Esophagus (tissue), 2 donors: ENCODE results near the gene ZNF552. TPM values are rescaled to one million over a fixed set of nuclear protein-coding genes. Genes with fewer than 3 reads are reported as not detected.
"Not testable (repeated sequence)": the region's sequence is repeated elsewhere in the genome, so short reads cannot be mapped to it uniquely, and the experiment has no call there.

ENCODE experiments used
- H3K27ac ChIP-seq, 2 donors: one replicate each; pipeline ENCODE4 v1.5.1; 2013; ENCODE audit warnings: low read depth in 2 of 2, mild to moderate bottlenecking in 2 of 2, inconsistent platforms in 1 of 2, low read length in 1 of 2, moderate library complexity in 1 of 2
- H3K27me3 ChIP-seq, 2 donors: one replicate each; pipeline ENCODE4 v1.6.1; 2013; ENCODE audit warnings: low read length in 2 of 2, control low read depth in 1 of 2, mild to moderate bottlenecking in 1 of 2; ENCODE audit not compliant: insufficient read depth in 2 of 2, control insufficient read depth in 1 of 2
- H3K36me3 ChIP-seq, 2 donors: one replicate each; pipeline ENCODE4 v1.6.1; 2013; ENCODE audit warnings: low read length in 1 of 2; ENCODE audit not compliant: control insufficient read depth in 2 of 2, insufficient read depth in 2 of 2
- H3K4me1 ChIP-seq, 2 donors: one replicate each; pipeline ENCODE4 v1.6.1; 2013; ENCODE audit warnings: low read length in 1 of 2; ENCODE audit not compliant: control insufficient read depth in 2 of 2, insufficient read depth in 2 of 2
- H3K4me3 ChIP-seq, 2 donors: one replicate each; pipeline ENCODE4 v1.5.1; 2013; ENCODE audit warnings: low read length in 2 of 2, mild to moderate bottlenecking in 2 of 2, low read depth in 1 of 2, moderate library complexity in 1 of 2
- H3K9me3 ChIP-seq, 2 donors: one replicate each; pipeline ENCODE4 v1.6.1; 2013; ENCODE audit warnings: mild to moderate bottlenecking in 2 of 2, low read depth in 1 of 2, low read length in 1 of 2, moderate library complexity in 1 of 2; ENCODE audit not compliant: control insufficient read depth in 2 of 2, insufficient read depth in 1 of 2
- WGBS, 2 donors: extraction: QIAGEN DNeasy Blood & Tissue Kit; methylation state at CpG; one replicate each; pipeline ENCODE4 v1.1.7; 2013; 5-methylcytosine and 5-hydroxymethylcytosine counted together
- polyA plus RNA-seq, 2 donors: library from polyadenylated mRNA; stranded (reverse); fragments of 200-250 nt; gene quantifications; one replicate each; pipeline ENCODE4 v1.2.3, GENCODE V29; 2013
- donor health status: healthy with polysubstance abuse.
- donor health status: Bipolar disorder and iron deficiency.

ZNF552 gene
- polyA plus RNA-seq = 1 to 10 TPM; 4.6 to 5.7 TPM

GRCh38 chr19:57814505-57815246, at the start of gene ZNF552:
ZNF552 (minus strand) TSS chr19:57814913; CDS start chr19:57814743, 170 bp downstream.
- no peaks in the 10 kb centered on the region for H3K9me3 ChIP-seq
- no peaks in the 10 kb centered on the region for H3K27me3 ChIP-seq
- 1% methylated on average over 50 of the region's 50 CpGs for WGBS, 2 donors
- H3K27ac ChIP-seq = peak within 1 kb of the TSS; percentile 84 to 96
- H3K4me1 ChIP-seq = peaks cover 2 to 7% of the 10 kb centered on the region in 2 donors
- H3K36me3 ChIP-seq = peaks cover 2 to 4% of the 10 kb centered on the region in 2 donors
- peak within 1 kb of the TSS; percentile 91 for H3K4me3 ChIP-seq

GRCh38 chr19:57862351-57862750, 47.6 kb upstream of the ZNF552 start:
- peaks cover 4 to 38% of the 10 kb centered on the region in 2 donors for H3K9me3 ChIP-seq
- H3K4me3 ChIP-seq, H3K4me1 ChIP-seq, H3K27ac ChIP-seq, H3K27me3 ChIP-seq: not testable (repeated sequence)
- peaks cover 0 to 30% of the 10 kb centered on the region in 2 donors for H3K36me3 ChIP-seq
- WGBS, 2 donors = 97% methylated on average over 3 of the region's 3 CpGs

DNA sequence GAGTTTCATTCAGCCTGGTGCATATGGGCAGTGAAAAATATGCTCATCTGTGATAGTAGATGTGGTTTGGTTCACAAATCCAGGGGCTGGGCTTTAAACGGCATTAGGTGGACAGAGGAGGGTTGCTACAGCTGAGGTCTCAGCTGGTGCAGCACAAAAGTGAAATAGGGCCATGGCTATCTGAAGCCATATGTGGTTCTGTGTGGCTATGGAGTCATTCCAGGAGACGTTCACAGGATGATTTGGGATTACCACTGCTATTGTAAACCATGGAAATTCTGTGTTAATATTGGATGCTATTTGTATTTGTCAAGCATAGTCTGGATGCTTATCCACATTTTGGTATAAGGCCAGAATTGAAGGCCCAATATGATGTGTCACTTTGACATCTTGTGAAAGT, 39.4 kb upstream of the ZNF552 start:
- H3K9me3 ChIP-seq, H3K27me3 ChIP-seq, H3K4me3 ChIP-seq, H3K4me1 ChIP-seq, H3K27ac ChIP-seq: not testable (repeated sequence)
- peaks cover 4 to 24% of the 10 kb centered on the region in 2 donors for H3K36me3 ChIP-seq
- WGBS, 2 donors = 74 to 77% methylated on average over 2 of the region's 2 CpGs

DNA sequence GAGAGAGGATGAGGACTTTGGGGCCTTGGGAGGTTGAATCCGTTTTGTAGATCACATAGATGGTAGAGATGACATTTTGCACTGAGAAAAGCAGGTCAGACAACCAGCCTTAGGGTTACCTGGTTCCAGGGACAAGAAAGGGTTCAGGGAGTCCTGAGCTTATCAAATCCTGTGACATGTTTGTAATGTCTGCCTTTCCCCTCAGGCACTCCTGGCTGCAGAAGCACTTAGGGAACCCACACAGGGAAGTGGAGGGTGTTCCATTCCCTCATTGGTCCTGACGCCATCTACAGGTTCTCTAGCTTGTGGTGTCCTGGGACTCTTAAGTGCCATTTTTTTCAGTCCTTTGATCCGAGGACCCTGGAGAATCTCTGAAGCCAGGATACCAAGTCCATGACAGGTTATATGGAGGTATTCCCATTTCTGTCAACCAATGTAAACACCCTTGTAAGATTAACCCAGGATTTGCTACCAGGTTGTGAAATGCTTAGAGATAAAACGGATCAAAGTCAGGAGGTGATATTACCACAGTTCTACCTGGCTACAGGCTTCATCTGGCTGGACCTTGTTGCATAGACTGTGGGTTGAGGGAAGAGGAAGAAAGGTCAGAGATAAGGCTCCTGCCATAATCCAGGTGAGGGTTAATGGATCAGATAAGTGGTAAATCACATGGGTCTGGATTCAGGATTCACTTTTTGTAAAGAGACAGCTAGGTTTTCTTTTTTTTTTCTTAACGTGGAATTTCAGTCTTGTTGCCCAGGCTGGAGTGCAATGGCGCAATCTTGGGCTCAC, 37.3 kb upstream of the ZNF552 start:
- peaks cover 4 to 16% of the 10 kb centered on the region in 2 donors for H3K36me3 ChIP-seq
- H3K9me3 ChIP-seq, H3K27ac ChIP-seq, H3K4me3 ChIP-seq, H3K27me3 ChIP-seq, H3K4me1 ChIP-seq: not testable (repeated sequence)
- 80 to 84% methylated on average over 4 to 6 of the region's 6 CpGs for WGBS, 2 donors

GRCh38 chr19:57850553-57851017, 35.9 kb upstream of the ZNF552 start:
- no peaks in the 10 kb centered on the region for H3K27me3 ChIP-seq
- peaks cover 4 to 6% of the 10 kb centered on the region in 2 donors for H3K36me3 ChIP-seq
- peak overlapping the region; percentile 47 to 90 for H3K27ac ChIP-seq
- H3K4me1 ChIP-seq = peaks cover 0 to 3% of the 10 kb centered on the region in 2 donors
- WGBS, 2 donors = 8 to 11% methylated on average over 11 of the region's 11 CpGs
- H3K9me3 ChIP-seq = peaks cover under 1 to 2% of the 10 kb centered on the region in 2 donors
- H3K4me3 ChIP-seq = peak overlapping the region; percentile 67 to 95

- 0% methylated on average over 36 to 42 of the region's 42 CpGs for WGBS, 2 donors
- peak within 1 kb of the TSS; percentile 47 to 90 for H3K27ac ChIP-seq
- peak within 1 kb of the TSS; percentile 67 to 95 for H3K4me3 ChIP-seq
- not testable (repeated sequence) for H3K4me1 ChIP-seq, H3K36me3 ChIP-seq, H3K27me3 ChIP-seq, H3K9me3 ChIP-seq
Measured at GRCh38 chr19:57849666-57850473, 35.2 kb upstream of the ZNF552 start, which contains the start of gene ZNF587. ZNF587 (plus strand) TSS chr19:57849859; CDS start chr19:57850039, 180 bp downstream.

DNA sequence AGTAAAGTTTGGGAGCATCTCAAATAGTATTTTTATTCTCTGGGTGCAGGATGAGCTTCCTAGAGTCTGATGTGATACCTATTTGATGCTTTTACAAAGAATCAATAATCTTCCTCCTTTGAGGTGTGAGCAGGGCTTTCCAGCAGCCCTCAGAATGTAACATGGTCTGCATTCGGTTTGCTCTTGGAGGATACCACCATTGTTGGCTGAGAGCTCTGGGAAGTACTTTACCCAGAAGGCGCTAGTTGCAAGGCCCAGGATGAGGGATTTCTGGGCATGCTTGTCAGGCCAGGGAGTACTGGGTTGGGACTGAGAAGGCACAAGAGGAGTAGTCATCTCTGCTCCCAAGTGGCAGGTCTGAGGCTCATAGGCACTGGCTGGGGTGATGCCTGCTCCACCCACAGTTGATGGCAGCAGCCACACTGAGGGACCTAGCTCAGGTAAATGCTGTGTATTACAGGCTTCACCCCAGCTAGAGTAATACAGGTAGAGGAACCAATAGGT, 34.5 kb upstream of the ZNF552 start:
- 90 to 91% methylated on average over 2 of the region's 2 CpGs for whole genome bisulfite sequencing, 2 donors
- H3K27ac ChIP-seq = not testable (repeated sequence)
- peak overlapping the region in 1 of 2 donors; percentile 95 for H3K4me3 ChIP-seq

DNA sequence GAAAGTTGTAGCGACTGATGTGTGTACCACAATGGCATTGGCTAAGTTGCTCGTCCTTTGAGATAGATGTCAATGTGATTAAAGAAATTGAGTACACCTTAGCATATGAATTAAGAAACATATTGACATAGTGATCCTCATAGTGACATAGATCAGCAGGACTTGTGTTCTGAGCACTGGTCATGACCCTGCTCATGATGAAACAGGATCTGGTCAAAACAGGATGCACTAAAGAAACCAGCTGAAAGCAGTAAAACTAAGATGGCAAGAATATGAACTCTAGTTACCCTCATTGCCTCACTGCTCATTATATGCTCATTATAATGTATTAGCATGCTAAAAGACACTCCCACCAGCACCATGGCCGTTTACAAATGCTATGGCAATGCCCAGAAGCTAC, 32.5 kb upstream of the ZNF552 start:
- H3K27ac ChIP-seq, H3K4me1 ChIP-seq, H3K4me3 ChIP-seq, H3K36me3 ChIP-seq, H3K9me3 ChIP-seq, H3K27me3 ChIP-seq: not testable (repeated sequence)
- WGBS, 2 donors = 82 to 88% methylated on average over 3 of the region's 3 CpGs

More for the DNA sequence above, 34.5 kb upstream of the ZNF552 start:
- H3K36me3 ChIP-seq, H3K4me1 ChIP-seq, H3K9me3 ChIP-seq, H3K27me3 ChIP-seq: not testable (repeated sequence)
